ENCODE results near the gene GNG12. TPM values are rescaled to one million over a fixed set of nuclear protein-coding genes. Genes with fewer than 3 reads are reported as not detected.
"Not testable (repeated sequence)": the region's sequence is repeated elsewhere in the genome, so short reads cannot be mapped to it uniquely, and the experiment has no call there.

GNG12 gene
- total RNA-seq, 6 experiments from 2014 or later: 172 to 229 (median 198) TPM

GRCh38 chr1:67666636-67667035 lies 166.6 kb downstream of the GNG12 start:
- H3K9me3 Mint-ChIP-seq: no peaks in the 10 kb centered on the region
- no peak overlapping the region for H3K27ac Mint-ChIP-seq
- no peaks in the 10 kb centered on the region for H3K36me3 Mint-ChIP-seq (ENCODE audit: low read depth)
- no peak for DNase-seq
- no peak for TF ChIP-seq CTCF (IDR thresholded peaks at IDR 0.05)
- H3K4me3 Mint-ChIP-seq: no peak overlapping the region
- peaks cover 12% of the 10 kb centered on the region for H3K4me1 Mint-ChIP-seq (ENCODE audit: low read depth)
- peaks cover 1% of the 10 kb centered on the region; the same call in 1 of the 2 replicates for H3K27me3 Mint-ChIP-seq (ENCODE audit: insufficient read depth)

GRCh38 chr1:67665307-67665706 lies 168.0 kb downstream of the GNG12 start:
- H3K9me3 Mint-ChIP-seq; DNase-seq; H3K36me3 Mint-ChIP-seq (ENCODE audit: low read depth); H3K4me3 Mint-ChIP-seq; H3K27me3 Mint-ChIP-seq (ENCODE audit: insufficient read depth); H3K27ac Mint-ChIP-seq: not testable (repeated sequence)
- peaks cover 12% of the 10 kb centered on the region for H3K4me1 Mint-ChIP-seq (ENCODE audit: low read depth)

DNA sequence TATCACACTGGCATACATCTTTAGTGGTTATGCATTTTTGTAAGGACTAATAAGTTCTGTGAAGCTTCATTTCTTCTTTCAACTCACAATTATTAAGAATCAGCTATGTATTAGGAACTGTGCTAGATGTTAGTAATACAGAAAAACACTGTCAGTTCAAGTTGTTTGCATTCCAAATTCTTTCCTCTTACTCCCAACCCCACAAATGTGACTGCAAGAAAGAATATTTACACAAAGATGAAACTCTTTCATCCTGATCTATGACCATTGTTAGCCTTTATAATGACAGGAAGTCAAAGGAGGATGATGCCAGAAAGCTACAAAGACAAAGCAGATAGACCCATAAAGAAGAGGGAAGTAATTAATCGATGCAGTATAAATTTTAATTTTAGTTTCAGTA lies 169.2 kb downstream of the GNG12 start:
- Mint-ChIP-seq H3K4me3 (no peak overlapping the region), H3K9me3 (no peaks in the 10 kb centered on the region), H3K4me1 (ENCODE audit: low read depth) (peaks cover 12% of the 10 kb centered on the region), H3K27me3 (ENCODE audit: insufficient read depth) (peaks cover 1% of the 10 kb centered on the region; the same call in 1 of the 2 replicates), H3K36me3 (ENCODE audit: low read depth) (no peaks in the 10 kb centered on the region), H3K27ac (no peak overlapping the region)
- TF ChIP-seq CTCF (IDR thresholded peaks at IDR 0.05): no peak
- no peak for DNase-seq

GRCh38 chr1:67662884-67663283 lies 170.4 kb downstream of the GNG12 start:
- H3K4me3 Mint-ChIP-seq: no peak overlapping the region

GRCh38 chr1:67659229-67659628 lies 174.0 kb downstream of the GNG12 start:
- no peaks in the 10 kb centered on the region for H3K36me3 Mint-ChIP-seq (ENCODE audit: low read depth)
- H3K27ac Mint-ChIP-seq: no peak overlapping the region
- no peak for DNase-seq
- no peaks in the 10 kb centered on the region for H3K9me3 Mint-ChIP-seq
- H3K4me1 Mint-ChIP-seq (ENCODE audit: low read depth): peaks cover 9% of the 10 kb centered on the region
- TF ChIP-seq CTCF (IDR thresholded peaks at IDR 0.05): no peak
- no peaks in the 10 kb centered on the region; the same call in 1 of the 2 replicates for H3K27me3 Mint-ChIP-seq (ENCODE audit: insufficient read depth)
- no peak overlapping the region for H3K4me3 Mint-ChIP-seq

More at GRCh38 chr1:67662884-67663283, 170.4 kb downstream of the GNG12 start:
- Mint-ChIP-seq H3K4me1 (ENCODE audit: low read depth) (peaks cover 12% of the 10 kb centered on the region), H3K36me3 (ENCODE audit: low read depth) (no peaks in the 10 kb centered on the region), H3K27ac (no peak overlapping the region), H3K27me3 (ENCODE audit: insufficient read depth) (no peaks in the 10 kb centered on the region), H3K9me3 (no peaks in the 10 kb centered on the region)
- DNase-seq: no peak
- TF ChIP-seq CTCF (IDR thresholded peaks at IDR 0.05): no peak

DNA sequence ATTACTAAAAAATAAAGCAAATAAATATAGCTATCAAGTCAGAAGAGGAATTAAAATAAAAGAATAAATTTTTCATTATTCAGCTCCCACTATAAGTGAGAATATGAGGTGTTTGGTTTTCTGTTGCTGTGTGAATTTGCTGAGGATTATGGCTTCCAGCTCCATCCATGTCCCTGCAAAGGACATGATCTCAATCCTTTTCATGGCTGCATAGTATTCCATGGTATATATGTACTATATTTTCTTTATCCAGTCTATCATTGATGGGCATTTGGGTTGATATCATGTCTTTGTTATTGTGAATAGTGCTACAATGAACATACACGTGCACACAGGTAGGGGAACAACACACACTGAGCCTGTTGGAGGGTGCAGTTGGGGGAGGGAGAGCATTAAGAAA lies 176.1 kb downstream of the GNG12 start:
- not testable (repeated sequence) for H3K36me3 Mint-ChIP-seq (ENCODE audit: low read depth); H3K9me3 Mint-ChIP-seq; DNase-seq; H3K27me3 Mint-ChIP-seq (ENCODE audit: insufficient read depth); H3K4me3 Mint-ChIP-seq; H3K27ac Mint-ChIP-seq
- H3K4me1 Mint-ChIP-seq (ENCODE audit: low read depth): peaks cover 11% of the 10 kb centered on the region

DNA sequence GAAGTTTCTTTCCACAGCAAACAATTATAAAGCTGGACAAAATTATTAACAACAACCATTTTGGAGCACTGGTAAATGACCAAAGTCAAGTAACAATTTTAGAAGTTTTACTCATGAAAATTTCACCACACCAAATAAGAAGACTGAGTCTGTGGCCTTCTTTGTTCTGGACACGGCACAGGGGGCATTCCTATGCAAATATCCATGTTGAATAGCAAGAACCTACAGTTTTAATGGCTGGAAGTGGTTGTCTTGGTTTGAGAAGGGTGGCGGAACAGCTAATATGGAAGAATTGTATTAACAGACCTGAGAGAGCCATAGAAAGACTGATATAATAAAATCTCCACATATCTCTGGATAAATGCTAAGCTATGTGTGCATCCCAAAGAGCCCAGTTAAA lies 177.7 kb downstream of the GNG12 start:
- no peak for DNase-seq
- no peaks in the 10 kb centered on the region; the same call in 1 of the 2 replicates for H3K27me3 Mint-ChIP-seq (ENCODE audit: insufficient read depth)
- no peaks in the 10 kb centered on the region for H3K36me3 Mint-ChIP-seq (ENCODE audit: low read depth)
- H3K9me3 Mint-ChIP-seq: no peaks in the 10 kb centered on the region
- peaks cover 11% of the 10 kb centered on the region for H3K4me1 Mint-ChIP-seq (ENCODE audit: low read depth)
- no peak overlapping the region for H3K27ac Mint-ChIP-seq
- no peak overlapping the region for H3K4me3 Mint-ChIP-seq
- no peak for TF ChIP-seq CTCF (IDR thresholded peaks at IDR 0.05)
